ENCODE measurements around the gene EME1.
"Not testable (repeated sequence)": the region's sequence is repeated elsewhere in the genome, so short reads cannot be mapped to it uniquely, and the experiment has no call there.

Gene EME1

DNA sequence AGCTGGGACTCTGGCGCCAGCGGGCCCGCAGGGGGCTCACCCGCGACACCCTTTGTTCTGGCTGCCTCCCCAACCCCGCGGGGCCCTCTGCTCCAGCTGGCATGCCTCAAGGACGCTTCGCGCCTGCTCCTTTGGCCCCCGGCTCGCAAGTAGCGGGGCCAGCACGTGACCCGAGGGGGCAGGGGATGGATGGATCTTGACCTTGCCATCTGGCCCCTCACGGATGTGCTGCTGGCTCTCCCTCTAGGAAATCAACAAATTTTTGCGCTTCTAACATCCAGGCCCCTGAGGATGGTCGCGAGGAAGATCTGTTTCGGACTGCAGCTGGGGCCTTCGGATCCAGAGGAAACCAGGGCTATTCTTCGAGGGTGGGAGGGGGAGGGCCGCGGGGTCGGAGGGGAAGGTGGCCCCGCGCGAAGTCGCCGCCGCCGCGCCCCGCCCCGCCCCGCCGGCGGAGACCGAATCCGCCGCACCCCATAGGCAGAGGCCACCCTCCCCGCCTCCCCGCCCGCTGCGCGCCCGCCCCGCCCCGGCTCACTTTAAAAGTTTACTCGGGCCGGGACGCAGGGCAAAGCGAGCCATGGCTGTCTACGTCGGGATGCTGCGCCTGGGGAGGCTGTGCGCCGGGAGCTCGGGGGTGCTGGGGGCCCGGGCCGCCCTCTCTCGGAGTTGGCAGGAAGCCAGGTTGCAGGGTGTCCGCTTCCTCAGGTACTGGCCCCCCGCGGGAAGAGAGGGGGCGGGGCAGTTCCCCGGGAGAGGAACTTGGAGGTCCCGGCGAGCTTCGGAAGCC is 52.8 kb downstream of the EME1 start, which contains the start of gene ACSF2:
Gene ACSF2, plus strand, starts transcription at position 537 of the 790 bp plus-strand sequence. Its CDS starts 44 bp downstream, at position 581.
- DNase-seq (ENCODE audit: low read depth in 2 of 2): peak; percentile 61 to 66

DNA sequence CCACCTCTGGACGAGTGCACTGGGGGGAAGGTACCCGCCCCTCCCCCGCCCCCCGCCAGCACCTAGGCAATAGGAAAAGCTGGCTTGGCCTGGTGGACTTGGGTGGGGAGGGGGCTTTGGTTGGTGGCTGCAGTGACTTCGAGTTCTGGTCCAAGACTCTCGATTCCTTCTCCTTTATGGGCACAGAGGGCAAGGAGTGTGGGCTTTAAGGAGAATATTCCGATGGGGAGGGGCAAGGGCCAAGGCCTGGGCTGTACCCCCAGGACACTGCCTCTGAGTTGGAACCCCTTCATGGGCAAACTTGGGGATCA is 53.4 kb downstream of the EME1 start:
- no peak for DNase-seq (ENCODE audit: low read depth in 2 of 2)

DNA sequence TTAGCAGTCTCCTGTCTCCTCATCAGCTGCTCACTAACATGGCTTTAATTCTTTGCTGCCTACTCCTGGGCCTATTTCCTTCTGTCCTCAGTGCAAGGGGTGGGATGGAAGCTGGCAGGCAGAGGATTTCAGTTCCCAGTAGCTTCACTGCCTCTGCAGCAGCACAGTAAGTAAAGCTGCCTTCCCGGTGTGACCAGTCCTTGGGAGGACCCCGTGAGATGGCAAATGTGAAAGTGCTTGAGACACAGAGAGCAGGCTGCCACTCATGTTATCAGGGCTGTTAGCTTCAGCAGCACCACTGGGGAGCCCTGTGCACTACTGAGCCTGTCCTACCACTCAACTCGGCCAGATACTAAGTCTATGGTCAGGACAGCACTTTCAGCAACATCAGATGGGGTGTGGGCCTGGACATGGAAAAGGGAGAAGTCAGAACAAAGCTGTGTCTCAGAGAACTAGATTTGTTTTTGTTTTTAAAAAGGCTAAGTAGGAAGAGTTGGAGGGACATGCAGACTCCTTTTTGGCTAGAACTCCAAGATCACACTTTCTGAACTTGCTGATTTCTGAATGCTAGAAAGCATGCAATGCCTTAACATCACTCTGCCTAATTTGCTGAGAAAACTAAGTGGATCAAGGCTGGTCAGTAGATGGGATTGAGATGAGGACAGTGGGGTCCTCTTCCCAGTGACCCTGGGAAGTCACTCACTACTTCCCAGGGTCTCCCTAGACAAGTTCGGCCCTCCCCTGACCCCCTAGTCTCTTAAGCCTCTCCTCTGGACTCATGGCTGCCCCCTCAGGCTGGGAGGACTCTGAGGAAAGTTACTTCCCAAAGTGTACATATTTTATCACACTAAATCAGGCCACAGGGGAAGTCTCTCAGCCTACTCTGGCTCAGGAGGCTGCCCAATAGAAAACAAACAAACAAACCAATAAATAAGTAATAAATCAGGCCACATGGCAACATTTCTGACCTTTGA is 54.1 kb downstream of the EME1 start:
- DNase-seq (ENCODE audit: low read depth in 2 of 2): peak in 1 of 2 donors; percentile 15

DNA sequence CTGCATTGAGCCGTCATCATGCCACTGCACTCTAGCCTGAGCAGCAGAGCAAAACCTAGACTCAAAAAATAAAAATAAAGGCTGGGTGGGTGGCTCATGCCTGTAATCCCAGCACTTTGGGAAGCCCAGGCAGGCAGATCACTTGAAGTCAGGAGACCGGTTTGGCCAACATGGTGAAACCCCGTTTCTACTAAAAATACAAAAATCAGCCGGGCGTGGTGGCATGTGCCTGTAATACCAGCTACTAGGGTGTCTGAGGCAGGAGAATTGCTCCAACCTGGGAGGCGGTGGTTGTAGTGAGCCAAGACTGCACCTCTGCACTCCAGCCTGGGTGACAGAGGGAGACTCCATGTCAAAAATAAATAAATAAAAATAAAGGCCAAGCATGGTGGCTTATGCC is 55.1 kb downstream of the EME1 start:
- DNase-seq (ENCODE audit: low read depth in 2 of 2): not testable (repeated sequence)

DNA sequence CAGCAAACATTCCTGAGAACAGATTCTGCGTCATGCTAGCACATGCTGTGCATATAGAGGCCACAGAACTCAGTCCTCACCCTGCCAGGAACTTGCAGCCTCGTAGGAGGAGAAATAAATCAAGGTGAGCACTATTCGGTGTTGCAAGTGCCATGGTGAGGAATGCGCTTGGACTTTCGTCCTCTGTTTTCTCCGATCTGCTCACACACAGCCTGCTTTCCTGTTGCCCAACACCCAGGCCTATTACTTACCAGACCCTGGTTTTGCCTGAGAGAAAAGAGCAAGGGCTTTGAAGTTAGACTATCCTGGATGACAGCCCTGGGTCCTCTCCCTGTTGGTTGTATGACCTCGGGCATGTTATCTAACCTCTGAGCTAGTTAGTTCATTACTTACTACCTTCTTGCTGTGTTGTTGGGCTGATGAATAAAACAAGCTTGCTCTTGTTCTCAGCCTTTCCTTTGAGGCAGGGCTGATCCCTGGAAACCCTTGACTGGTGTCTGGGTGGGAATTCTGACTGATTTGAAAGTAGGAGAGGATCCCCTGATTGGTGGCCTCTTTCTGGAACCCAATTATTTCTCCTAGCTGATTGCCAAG is 55.9 kb downstream of the EME1 start:
- no peak for DNase-seq (ENCODE audit: low read depth in 2 of 2)

DNA sequence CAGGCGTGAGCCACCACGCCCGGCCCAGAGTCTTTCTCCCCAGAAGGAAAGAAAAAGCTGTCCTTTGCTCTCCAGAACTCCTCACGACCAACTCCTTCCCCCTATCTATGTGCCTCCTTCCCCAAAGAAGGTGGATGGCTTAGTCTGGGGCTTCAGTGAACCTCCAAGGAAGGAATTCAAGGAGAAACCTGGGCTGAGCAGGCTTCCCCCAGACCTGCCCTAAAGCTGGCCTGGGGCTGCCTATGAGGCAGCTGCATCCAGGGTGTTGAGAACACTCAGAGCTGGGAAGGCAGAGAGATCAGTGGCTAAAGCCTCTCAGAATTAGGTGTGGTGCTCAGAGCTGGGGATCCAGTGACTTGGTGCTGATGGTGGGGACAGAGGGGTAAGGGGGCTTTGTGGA is 56.8 kb downstream of the EME1 start:
- DNase-seq (ENCODE audit: low read depth in 2 of 2): no peak

Data from stimulated activated CD8-positive, alpha-beta memory T cell treated with anti-CD3 and anti-CD28 coated beads, Interleukin-15, amount 100 ng/mL, for 48 hours (primary cell).